COLO668 (cell line): ENCODE data around the gene RACGAP1.

Experiments
- DNase-seq: peaks from one replicate; lab custom pipeline; 2025; ENCODE audit not compliant: unreplicated experiment; lab: John Stamatoyannopoulos, UW

The RACGAP1 gene

DNA sequence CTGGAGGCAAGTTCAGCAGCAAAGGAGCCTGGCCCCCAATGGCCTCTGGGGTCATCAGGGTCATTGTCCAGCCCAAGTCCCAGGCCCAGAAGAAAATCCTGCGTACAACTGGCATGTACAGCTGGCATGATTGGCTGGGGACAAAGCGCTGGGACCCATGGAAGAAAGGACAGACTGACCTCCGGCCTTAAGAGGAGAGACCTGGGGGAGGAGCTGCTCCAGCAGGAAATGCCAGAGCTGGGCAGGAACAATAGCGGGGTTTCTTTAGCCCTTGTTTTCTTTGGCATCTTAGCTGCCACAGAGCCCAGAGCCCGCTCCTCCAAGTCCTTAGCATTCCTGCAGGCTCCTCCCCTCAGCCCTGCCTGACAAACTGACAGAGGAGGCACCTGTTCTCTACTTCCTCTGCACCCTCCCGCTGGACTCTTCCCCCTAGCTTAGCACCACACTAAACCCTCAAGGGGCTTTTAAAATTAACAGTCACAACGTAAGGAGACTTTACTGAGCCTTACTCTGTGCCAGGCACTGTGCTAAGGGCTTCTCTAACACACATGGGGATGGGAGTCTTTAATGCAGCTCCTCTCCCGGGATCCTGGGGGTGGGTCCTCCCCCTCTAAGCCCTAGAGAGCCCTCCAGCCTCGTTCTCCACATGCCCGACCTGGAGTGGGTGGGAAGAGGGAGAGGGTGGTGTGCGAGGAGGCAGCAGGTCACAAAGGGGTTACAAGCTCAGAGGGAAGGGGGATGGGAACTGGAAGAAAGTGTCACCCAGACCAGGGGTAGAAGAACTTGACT, 65.4 kb downstream of the RACGAP1 start:
- no peak for DNase-seq

DNA sequence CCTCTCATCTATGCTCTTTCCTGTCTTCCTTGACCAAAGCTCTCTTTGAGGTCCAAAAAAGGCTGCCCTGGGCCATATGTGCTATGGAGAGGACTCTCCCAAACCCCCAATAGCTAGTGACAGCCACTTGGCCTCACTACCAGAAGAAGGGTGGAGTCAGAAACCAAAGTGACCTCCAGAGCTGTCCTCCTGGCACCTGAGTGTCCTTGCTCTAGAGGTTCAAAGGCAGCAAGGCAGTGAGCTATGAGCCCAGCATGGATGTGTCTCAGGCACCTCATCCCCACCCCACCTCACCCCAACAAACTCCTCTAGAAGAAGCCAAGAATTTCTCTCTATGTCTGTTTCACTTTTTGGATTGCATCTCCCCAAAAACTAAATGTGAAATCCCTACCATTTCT, 67.7 kb downstream of the RACGAP1 start:
- no peak for DNase-seq

DNA sequence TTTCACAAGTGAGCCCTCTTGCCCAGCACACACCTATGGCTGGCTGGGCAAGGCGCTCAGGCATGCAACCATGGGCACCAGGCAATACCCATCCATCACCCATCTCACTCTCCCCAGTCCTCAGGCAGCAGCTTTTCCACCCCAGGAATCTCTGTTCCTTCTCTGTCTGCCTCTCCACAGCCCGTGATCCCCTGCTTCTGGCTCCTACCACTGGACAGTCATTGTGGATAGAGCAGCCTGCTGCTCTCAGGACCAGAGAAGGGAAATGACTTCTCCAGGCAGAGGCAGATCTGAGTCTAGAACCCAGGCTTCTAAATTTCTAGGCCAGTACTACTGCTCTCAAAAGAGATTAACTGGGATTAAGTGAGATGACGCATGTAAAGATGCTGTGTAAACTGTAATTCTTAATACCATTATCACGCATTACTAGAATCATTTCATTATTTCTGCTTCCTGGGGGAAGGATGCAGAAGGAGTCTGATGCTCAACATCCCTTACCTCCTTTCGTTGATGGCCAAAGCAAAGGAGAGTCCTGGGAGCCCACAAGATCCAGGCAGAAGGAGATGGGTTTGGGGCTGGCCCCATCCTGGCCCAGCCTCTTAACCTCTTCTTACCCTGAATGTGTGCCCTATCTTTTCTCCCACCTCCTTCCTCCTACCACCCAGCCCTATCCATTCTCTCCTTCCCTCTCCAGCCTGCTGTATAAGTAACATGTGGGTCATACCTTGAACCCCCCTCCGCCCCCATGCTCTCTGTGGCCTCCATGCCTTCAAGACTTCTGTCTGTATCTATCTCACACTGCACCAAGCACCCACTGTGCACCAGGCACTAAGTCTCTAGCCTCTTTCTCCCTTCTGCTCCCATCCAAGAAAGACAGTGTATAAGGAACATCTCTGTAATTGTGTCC, 68.4 kb downstream of the RACGAP1 start:
- DNase-seq = no peak

DNA sequence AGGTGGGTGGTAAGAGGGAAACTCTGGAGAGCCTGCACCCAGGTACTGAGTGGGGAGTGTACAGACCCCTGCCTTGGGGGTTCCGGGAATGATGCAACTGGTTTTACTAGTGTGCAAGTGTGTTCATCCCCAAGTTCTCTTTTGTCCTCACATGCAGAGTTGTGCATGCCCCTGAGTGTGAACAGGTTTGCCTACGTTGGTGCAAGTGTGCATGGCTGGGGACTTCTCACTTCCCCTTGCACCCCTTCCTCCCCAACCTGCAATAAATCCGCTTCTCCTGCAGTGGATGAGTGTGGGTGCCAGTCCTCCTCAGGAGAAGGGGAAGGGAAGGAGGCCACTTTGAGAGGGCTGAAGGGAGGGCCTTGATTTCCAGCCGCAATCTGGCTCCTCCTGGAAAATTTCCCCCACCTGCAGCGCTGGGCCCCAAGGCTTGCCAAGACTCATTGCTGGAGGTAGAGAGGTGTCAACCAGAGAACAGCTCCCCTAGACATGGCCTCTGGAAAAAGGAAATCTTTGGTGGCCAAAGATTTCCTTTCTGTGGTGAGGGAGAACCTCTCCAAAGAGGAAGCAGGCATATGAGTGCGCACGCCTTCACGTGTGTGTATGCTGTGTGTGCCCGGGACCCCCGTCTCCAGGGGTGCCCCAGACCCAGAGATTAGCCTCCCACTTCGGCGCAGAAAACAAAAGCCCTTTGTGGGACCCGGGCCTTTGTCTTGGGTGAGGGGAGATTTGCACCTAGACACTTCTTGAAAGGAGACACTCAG, 69.2 kb downstream of the RACGAP1 start:
- DNase-seq = no peak

DNA sequence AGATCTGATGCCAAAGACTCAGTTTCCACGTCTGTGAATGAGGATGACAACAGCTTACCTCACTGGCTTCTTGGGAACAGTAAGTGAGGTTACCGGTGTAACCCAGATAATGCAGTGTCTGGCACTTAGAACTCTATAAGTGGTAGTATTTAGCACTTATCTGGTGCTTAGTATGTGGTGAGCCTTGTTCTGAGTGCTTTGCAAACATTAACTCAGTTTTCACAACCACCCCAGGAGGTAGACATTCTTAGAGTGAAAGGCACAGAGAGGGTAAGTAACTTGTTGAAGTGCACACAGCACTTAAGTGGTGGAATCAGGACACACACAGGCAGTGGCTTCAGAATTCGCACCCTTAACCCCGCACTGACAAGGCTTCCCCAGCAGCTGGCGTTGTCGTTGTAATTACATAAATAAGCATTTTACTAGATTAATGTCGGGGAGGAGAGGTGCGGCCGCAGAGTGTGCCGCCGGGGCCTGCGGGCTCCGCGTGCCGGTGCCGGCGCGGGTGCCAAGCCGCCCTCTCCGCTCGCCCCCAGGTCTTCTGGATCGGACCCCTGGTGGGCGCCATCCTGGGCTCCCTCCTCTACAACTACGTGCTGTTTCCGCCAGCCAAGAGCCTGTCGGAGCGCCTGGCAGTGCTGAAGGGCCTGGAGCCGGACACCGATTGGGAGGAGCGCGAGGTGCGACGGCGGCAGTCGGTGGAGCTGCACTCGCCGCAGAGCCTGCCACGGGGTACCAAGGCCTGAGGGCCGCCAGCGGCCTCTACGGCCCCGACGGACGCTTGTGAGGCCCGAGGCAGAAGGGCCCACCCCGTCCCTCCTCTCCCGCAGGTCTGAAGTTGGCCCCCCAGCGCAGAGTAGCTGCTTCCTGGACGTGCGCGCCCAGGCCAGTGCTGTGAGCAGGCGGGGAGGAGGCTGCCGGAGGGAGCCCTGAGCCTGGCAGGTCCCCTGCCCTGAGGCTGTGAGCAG, 70.1 kb downstream of the RACGAP1 start:
- no peak for DNase-seq

DNA sequence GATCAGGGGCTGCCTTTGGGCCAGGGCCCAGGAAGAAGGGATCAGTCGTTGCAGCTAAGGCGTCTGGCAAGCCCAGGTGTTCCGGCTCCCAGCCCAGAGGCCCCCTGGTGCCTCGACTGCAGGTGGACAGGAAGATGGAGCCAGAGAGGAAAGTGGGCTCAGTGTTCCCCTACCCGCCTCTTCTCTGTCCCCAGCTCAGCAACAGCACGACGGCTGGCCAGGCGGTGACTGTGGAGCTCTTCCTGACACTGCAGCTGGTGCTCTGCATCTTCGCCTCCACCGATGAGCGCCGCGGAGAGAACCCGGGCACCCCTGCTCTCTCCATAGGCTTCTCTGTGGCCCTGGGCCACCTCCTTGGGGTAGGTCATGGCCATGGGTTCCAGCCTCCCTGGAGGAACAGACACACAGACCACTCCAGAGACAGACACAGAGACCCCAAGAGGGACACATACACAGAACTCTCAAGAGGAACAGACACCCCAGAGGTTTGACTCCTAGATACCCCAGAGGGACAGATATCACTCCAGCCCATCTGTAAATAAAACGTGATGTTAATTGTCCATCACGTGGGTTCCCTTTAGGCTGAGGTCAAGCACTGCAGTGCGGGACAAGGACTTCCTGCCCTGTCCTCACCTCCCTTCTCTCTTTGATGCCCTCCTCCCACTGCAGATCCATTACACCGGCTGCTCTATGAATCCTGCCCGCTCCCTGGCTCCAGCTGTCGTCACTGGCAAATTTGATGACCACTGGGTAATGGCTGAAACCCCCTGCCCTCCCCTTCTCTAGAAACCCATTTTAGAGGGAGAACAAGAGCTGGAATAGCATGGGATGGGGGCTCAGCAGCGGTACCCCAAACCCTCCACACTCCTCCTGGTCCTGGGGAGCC, 71.1 kb downstream of the RACGAP1 start:
- no peak for DNase-seq

DNA sequence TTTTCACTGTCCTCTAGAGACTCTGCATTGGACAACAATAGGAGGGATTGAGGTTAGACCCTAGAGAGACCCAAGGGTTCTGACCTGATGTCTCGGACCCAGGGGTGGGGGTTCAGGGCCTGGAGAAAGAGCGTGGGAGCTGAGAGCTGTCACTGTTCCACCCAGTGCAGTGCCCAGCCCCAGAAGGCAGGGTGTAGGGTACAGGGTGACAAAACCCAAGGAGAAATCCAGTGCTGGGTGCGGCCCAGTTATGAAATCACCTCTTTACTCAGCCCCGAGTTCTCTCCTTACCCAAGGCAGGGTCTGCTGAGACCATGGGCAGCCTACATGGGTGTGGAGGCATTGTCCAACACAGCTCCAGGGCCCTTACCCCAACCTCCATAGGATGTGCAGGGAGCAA, 72.1 kb downstream of the RACGAP1 start:
- DNase-seq = no peak

DNA sequence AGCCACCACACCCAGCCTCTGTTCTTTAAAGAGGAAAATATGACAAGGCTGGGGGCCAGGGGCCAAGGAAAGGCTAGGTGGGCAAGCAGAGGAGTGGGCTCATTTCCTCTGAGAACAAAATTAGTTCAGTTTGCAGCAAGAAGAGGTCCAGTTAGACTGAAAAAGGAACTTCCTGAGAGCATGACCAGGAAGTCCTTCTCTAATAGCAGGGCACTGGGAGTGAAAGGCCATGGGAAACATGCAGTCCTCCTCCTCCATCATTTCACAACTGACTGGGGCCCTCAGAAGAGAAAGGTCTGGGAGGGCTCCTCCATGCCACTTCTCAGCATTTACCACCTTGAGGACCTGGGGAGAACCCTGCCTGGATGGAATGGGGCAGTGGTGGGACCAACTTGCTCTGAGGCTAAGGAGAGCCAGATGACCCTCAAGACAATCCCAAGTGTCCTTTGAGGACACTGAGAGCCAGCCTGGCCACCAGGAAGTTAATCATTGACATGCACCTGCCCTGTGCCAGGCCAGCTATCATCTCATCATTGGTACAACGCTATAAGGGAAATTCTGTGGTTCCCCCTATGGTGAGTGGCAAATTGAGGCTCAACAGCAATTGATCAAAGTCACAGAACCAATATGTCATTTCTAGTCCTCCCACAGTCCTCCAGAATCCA, 72.8 kb downstream of the RACGAP1 start:
- DNase-seq = no peak

DNA sequence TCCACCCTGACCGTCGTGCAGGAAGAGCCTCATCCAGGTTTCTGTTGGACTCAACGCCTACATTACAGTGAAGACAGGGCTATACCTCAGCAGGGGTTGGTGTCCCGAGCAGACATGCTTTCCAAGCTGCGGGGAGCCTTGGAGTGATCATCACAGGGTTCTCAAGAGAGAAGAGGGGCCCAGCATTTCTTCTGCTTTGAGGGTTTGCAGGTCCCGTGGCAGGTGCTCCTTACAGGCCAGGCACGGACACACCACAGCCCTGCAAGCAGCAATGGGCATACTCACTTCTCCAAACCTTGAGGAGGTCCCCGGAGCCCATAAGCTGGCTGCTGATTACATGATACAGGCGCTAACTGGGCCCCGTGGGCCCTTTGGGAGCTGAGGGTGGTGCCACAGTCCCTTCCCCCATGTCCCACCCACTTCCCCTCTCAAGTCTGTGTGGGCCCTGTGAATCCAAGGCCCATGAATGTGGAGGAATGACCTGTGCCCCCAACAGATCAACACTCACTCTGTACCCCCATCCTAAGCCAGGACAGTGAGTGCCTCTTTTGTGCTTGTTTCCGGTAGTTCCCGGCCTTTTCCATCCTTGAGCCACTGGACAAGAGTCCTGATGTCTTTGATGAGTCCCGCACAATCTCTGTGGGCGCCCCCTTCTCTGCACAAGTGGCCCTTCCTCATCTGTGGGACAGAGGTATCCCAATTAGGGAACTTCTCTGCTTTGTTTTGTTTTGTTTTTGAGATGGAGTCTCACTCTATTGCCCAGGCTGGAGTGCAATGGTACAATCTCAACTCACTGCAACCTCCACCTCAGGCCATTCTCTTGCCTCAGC, 73.7 kb downstream of the RACGAP1 start:
- no peak for DNase-seq

DNA sequence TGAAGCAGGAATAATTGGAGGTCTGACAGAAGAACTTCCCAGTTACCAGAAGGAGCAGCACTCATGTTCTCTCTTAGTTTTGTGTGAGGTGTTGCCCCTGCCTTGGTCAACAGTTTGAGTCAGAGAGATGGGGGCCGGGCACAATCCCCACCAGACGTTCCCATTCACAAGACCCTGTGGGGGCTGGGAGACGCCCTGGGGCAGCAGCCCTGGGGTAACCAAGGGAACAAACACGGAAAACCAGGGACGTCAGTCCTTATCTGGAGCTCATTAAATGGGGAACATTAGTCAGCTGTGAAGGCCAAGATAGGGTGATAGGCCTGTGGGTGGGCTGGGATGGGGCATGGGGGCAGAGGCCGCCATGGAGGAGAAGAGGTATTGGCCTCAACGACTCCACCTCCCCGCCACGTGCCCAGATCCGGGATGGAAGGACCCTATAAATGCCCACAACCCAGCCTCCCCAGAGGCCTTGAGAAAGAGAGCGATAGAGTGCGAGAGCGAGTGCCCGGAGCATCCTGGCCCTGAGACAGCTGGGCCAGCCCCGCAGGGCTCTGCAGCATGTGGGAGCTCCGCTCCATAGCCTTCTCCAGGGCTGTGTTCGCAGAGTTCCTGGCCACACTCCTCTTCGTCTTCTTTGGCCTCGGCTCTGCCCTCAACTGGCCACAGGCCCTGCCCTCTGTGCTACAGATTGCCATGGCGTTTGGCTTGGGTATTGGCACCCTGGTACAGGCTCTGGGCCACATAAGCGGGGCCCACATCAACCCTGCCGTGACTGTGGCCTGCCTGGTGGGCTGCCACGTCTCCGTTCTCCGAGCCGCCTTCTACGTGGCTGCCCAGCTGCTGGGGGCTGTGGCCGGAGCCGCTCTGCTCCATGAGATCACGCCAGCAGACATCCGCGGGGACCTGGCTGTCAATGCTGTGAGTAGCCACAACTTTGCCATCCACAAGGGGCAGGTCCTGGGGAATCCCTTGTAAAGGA, 74.7 kb downstream of the RACGAP1 start, which contains the start of gene AQP2:
Gene AQP2, plus strand, starts transcription at position 465 of the 979 bp plus-strand sequence. Its CDS starts 94 bp downstream, at position 559.
- no peak for DNase-seq

DNA sequence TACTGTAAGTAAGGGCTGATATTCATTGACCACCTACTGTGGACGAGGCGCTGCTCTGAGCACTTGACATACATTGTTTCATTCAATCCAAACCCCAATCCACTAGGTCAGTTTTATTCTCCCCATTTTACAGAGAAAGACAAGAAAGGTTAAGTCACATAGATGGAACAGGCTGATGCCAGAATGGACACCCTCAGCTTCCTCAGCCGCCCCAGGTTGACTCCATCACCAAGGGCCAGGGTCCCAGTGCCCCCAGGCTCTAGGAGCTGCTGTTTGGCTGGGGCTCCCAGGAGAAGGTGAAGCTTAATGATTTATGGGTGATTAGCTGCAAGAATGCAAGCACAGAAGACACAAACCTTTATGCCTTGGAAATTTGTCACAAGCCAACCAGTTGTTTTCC, 75.4 kb downstream of the RACGAP1 start:
- DNase-seq = no peak

DNA sequence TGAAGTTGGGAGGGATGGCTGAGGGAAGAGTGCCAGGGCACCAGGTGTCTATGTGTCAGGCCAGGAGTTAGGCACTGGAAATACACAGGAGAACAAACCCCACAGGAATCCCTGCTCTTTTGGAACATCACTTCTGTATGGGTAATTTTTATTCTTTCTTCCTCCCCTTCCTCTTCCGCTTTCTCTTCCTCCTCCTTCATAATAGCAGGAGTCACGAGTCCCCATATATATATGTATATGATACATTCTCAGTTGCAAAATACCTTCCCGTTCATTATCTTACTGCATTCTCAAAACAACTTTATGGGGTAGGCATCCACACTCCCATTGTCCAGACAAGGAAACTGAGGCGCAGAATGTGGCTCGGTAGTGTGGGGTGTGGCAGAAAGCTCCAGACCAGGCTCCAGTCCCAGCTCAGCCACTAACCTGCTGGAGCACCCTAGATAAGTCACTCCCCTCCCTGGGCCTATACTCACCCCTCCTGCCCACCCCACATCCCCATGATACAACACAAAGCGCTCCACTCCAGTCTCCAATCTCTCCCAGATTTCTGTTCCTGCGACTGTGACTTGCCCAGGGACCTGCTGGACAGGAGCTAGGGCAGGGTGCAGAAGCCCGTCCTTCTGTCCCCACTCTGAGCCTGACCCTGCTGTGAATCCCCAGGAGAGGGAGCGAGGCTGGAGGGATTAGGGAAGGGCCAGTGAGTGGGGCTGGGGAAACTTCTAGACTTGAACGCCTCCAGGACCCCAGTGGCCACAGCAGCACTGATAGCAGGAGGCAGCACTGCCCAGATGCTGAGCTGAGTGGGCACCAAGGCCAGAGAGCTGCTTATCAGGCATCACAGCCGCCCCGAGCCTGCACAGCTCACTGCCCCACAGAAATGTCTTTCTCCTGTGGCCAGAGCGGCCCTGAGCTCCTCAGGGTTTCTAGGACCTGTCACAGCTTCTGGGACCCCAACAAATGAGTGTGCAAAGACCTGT, 76.1 kb downstream of the RACGAP1 start:
- no peak for DNase-seq

DNA sequence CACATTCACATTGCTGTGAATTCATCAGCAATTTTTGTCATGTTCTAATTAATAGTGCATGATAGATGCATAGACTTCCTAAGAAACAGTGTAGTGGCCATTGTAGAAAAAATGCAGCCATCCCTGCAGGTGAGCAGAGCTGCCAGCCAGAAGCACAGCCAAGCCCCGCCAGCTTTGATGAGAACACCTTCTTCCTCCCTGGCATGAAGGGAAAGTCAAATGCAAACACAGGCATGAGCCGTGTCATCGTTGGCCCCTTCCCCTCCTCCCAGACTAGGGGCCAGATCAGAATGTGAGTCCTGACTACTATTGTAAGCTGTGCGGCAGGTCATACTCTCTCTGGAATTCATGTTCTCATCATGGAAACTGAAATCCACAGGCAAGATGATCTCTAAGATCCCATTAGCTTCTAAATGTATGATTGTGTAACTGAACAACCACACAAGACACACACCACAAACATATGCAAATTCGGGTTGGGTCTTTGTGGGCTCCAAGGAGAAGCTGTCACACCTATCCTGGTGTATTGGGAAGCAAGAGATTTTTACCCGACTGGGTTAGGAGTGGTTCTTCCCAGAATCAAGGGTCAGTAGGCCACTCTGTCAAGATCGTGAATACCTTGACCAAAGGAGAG, 77.6 kb downstream of the RACGAP1 start:
- no peak for DNase-seq

DNA sequence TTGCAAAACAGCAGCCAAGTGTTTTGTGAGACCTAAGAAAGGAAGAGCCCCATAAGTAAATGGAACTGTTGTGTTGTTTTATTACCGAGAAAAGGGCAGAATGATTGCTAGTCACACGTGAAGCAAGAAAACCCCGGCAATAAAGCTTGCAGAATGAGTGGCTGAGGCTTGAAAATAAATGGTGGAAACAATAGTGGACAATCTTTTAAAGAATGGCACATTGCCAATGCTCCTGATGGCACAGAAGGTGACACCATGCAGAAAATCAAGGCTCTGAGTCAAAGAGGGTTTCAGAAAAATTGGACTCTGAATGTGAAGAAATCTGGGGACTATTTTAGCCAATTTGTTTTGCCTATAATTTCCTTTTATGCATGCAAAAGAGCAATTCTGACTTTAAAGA, 78.8 kb downstream of the RACGAP1 start:
- no peak for DNase-seq

DNA sequence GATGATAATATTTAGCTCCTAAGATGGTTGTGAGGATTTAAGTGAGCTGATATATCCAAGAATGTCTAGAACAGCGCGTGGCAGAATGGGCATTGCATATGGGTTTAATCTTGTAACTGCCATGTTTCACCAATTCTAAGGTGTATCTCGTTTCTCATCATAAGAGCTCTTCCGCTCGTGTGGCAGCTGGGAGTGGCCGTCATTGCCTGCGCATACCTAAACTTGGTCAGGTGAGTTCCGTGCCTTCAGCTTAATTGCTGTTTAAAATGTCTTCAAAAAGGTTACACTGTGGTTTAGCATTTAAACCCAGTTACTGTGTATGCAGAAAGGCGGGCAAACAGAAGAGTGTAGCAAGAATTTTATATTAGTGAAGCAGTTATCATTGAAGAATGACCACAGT, 79.2 kb downstream of the RACGAP1 start:
- DNase-seq = no peak
